Endothelial cell of umbilical vein (primary cell): ENCODE results near the gene RPS17. TPM values are rescaled to one million over a fixed set of nuclear protein-coding genes. Genes with fewer than 3 reads are reported as not detected.

ENCODE experiments used
- BruUV-seq: library from RNA; stranded (reverse); fragments of 400-500 nt; replicated peaks from 2 replicates; lab custom pipeline; 2021; lab: Mats Ljungman, UMichigan
- CTCF ChIA-PET: fragments of 300-600, 350-600 bp; sonication (Branson Sonifier 250); formaldehyde crosslinking; loops from one replicate; lab custom pipeline; 2021; ENCODE audit warnings: antibody characterized with exemption, inconsistent platforms; lab: Charles Lee
- POLR2A ChIA-PET: fragments of 300-600, 350-600 bp; sonication (Branson Sonifier 250); formaldehyde crosslinking; loops from one replicate; lab custom pipeline; 2021; ENCODE audit warnings: antibody characterized with exemption, inconsistent platforms; lab: Charles Lee
- DNase-seq: peaks from one replicate; pipeline ENCODE4 v3.0.0-alpha.2; 2011; ENCODE audit warnings: low read depth, low spot score
- FAIRE-seq: peaks from 2 replicates; lab custom pipeline; 2011; peaks lifted over from hg19 to GRCh38; lab: Jason Lieb, UNC
- H2AFZ ChIP-seq: 2 replicates; pipeline ENCODE4 v1.6.0; 2012; ENCODE audit warnings: low read depth, low read length, control low read depth, inconsistent platforms
- H3K27ac ChIP-seq: 2 replicates; pipeline ENCODE4 v1.5.1; 2011; ENCODE audit warnings: low read depth, mild to moderate bottlenecking, control low read depth, low read length, moderate library complexity; ENCODE audit not compliant: insufficient read depth
- H3K27me3 ChIP-seq, 2 experiments: 2 replicates each; pipeline versions ENCODE4 v1.6.0 to v1.6.1; 2011; ENCODE audit warnings: low read length in 2 of 2, mixed read lengths in 1 of 2; ENCODE audit not compliant: control insufficient read depth in 2 of 2, insufficient read depth in 2 of 2
- H3K36me3 ChIP-seq, 2 experiments: 2 replicates in 1 of 2; 3 replicates in 1 of 2; pipeline ENCODE4 v1.5.1; 2011; ENCODE audit warnings: low read length in 2 of 2, mild to moderate bottlenecking in 1 of 2, moderate library complexity in 1 of 2; ENCODE audit not compliant: control insufficient read depth in 2 of 2, insufficient read depth in 2 of 2; ENCODE audit errors: extremely low read depth in 1 of 2
- H3K4me1 ChIP-seq: 3 replicates; pipeline ENCODE4 v1.5.1; 2011; ENCODE audit warnings: mild to moderate bottlenecking, low read length; ENCODE audit not compliant: control insufficient read depth, insufficient read depth; ENCODE audit errors: extremely low read depth
- H3K4me2 ChIP-seq: 2 replicates; pipeline ENCODE4 v1.6.1; 2011; ENCODE audit warnings: low read length, control low read depth, mixed read lengths; ENCODE audit not compliant: insufficient read depth
- H3K4me3 ChIP-seq, 3 experiments: fragments of 200-600 bp in 1 of 3; sonication (generic), shearing (Covaris generic) in 1 of 3; replicated peaks in 1 of 3; 2 replicates each; pipeline ENCODE4 v1.5.1; 2011 to 2016; ENCODE audit warnings: control low read depth in 3 of 3, low read length in 3 of 3, mild to moderate bottlenecking in 2 of 3, inconsistent platforms in 1 of 3, low read depth in 1 of 3, moderate library complexity in 1 of 3; ENCODE audit not compliant: insufficient read depth in 1 of 3
- H3K79me2 ChIP-seq: 2 replicates; pipeline ENCODE4 v1.6.0; 2012; ENCODE audit warnings: low read length, inconsistent platforms; ENCODE audit not compliant: control insufficient read depth, insufficient read depth
- H3K9ac ChIP-seq: replicated peaks from 2 replicates; pipeline ENCODE3; 2011; ENCODE audit warnings: low read length, control low read depth; ENCODE audit not compliant: insufficient read depth; ENCODE audit errors: extremely low read depth
- H3K9me1 ChIP-seq: replicated peaks from 3 replicates; pipeline ENCODE4 v1.6.0; 2011; ENCODE audit warnings: mild to moderate bottlenecking, low read length; ENCODE audit not compliant: control insufficient read depth, insufficient read depth; ENCODE audit errors: extremely low read depth
- H3K9me3 ChIP-seq: replicated peaks from 2 replicates; pipeline ENCODE4 v1.5.1; 2012; ENCODE audit warnings: low read length, inconsistent platforms; ENCODE audit not compliant: control insufficient read depth, insufficient read depth
- H4K20me1 ChIP-seq: replicated peaks from 2 replicates; pipeline ENCODE3; 2011; ENCODE audit warnings: mild to moderate bottlenecking, low read length; ENCODE audit not compliant: control insufficient read depth, insufficient read depth; ENCODE audit errors: extremely low read depth
- FOS ChIP-seq: IDR thresholded peaks from 2 replicates; pipeline ENCODE4 v1.6.1; 2011; ENCODE audit warnings: mild to moderate bottlenecking, low read length, moderate library complexity, borderline replicate concordance; ENCODE audit not compliant: insufficient read depth
- MYC ChIP-seq: IDR thresholded peaks from one replicate; pipeline ENCODE4 v1.6.1; 2011; ENCODE audit warnings: mild to moderate bottlenecking, low read depth, low read length
- POLR2A ChIP-seq: IDR thresholded peaks from 2 replicates; pipeline ENCODE4 v1.6.1; 2012; ENCODE audit warnings: low read depth, mild to moderate bottlenecking, control low read depth, low read length
- POLR2AphosphoS5 ChIP-seq: IDR thresholded peaks from 2 replicates; pipeline ENCODE4 v1.6.1; 2012; ENCODE audit warnings: low read depth, mild to moderate bottlenecking, control low read depth, low read length, moderate library complexity; ENCODE audit not compliant: insufficient read depth
- dilution Hi-C: fragments of 300-500 bp; cut with MboI; formaldehyde crosslinking; loops from one replicate; pipeline ENCODE4 v1.15.0; 2019; ENCODE audit warnings: low sequenced_read_pairs; ENCODE audit not compliant: extremely low pct_ligation_motif_present
- intact Hi-C: fragments of 100-400 bp; cut with micrococcal nuclease; formaldehyde crosslinking; loops from one replicate; pipeline ENCODE4 v1.10.0; 2022
- polyA plus RNA-seq, 4 experiments: library from polyadenylated mRNA; depleted of rRNA in 3 of 4; stranded (reverse) in 3 of 4; unstranded in 1 of 4; fragments of >200 nt; gene quantifications; 2 replicates each; pipeline versions ENCODE4 v1.2.1 to v1.2.3, GENCODE V29; 2011 to 2012; ENCODE audit warnings: missing spikeins in 1 of 4
- total RNA-seq: library from RNA; stranded (reverse); gene quantifications from 2 replicates; pipeline ENCODE4 v1.2.3, GENCODE V29; 2021
- TF ChIP-seq, protein P1 (sequence below): IDR thresholded peaks from 2 replicates; pipeline ENCODE4 v1.6.1; 2011; ENCODE audit not compliant: insufficient read depth, insufficient read length
- TF ChIP-seq, protein P2 (sequence below), 2 donors: IDR thresholded peaks; 1 replicate in 1 of 2; 2 replicates in 1 of 2; pipeline ENCODE4 v1.5.1; 2011; ENCODE audit warnings: low read length in 2 of 2, mild to moderate bottlenecking in 2 of 2, moderate library complexity in 2 of 2, control low read depth in 1 of 2, inconsistent platforms in 1 of 2, low read depth in 1 of 2; ENCODE audit not compliant: insufficient read depth in 1 of 2; ENCODE audit errors: extremely low read depth in 1 of 2

Gene RPS17
- total and polyA plus RNA-seq, 2 donors (not counting 3 experiments of a cell fraction or from before 2014, with no cell fraction given): 1,690 to 4,382 TPM

DNA sequence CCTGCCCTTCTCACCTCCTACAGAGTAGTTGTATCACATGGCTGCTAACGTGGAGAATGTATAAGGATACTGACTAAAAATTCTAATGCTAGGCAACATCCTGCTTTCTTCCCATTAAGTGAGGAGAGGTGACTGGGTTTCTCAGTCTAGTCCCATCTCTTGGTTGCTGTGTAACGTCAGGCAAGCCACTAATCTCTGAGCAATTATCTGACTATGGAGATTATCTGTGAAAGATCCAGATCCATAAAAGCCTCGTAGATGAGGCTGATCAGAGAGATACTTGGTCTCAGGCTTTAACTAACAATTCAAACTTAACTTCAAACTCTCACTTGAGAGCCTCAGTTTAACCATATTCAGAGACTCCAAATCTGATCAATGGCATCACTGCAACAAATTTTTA lies 4.7 kb upstream of the RPS17 start:
- Histone ChIP-seq H4K20me1 (no peaks in the 10 kb centered on the region), H3K36me3 (no peaks in the 10 kb centered on the region), H3K9me1 (no peaks in the 10 kb centered on the region), H3K27ac (no peak overlapping the region), H3K4me2 (no peak overlapping the region), H3K9ac (no peak overlapping the region), H3K4me3 (no peak overlapping the region), H3K79me2 (peaks cover 2% of the 10 kb centered on the region), H3K4me1 (peaks cover 5% of the 10 kb centered on the region), H3K9me3 (no peaks in the 10 kb centered on the region), H2AFZ (no peak overlapping the region), H3K27me3 (peaks cover 5 to 15% of the 10 kb centered on the region in 2 experiments)
- TF ChIP-seq POLR2A (no peak), FOS (no peak), POLR2AphosphoS5 (no peak), MYC (no peak)
- TF ChIP-seq, protein P1, sequence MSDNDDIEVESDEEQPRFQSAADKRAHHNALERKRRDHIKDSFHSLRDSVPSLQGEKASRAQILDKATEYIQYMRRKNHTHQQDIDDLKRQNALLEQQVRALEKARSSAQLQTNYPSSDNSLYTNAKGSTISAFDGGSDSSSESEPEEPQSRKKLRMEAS: no peak
- TF ChIP-seq, protein P2, sequence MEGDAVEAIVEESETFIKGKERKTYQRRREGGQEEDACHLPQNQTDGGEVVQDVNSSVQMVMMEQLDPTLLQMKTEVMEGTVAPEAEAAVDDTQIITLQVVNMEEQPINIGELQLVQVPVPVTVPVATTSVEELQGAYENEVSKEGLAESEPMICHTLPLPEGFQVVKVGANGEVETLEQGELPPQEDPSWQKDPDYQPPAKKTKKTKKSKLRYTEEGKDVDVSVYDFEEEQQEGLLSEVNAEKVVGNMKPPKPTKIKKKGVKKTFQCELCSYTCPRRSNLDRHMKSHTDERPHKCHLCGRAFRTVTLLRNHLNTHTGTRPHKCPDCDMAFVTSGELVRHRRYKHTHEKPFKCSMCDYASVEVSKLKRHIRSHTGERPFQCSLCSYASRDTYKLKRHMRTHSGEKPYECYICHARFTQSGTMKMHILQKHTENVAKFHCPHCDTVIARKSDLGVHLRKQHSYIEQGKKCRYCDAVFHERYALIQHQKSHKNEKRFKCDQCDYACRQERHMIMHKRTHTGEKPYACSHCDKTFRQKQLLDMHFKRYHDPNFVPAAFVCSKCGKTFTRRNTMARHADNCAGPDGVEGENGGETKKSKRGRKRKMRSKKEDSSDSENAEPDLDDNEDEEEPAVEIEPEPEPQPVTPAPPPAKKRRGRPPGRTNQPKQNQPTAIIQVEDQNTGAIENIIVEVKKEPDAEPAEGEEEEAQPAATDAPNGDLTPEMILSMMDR (IDR thresholded peaks at IDR 0.05; ENCODE audit: extremely low read depth in 1 of 2, insufficient read depth in 1 of 2, low read depth in 1 of 2, low read length in 2 of 2): no peak
- DNase-seq (no peak), FAIRE-seq (no peak)
- dilution Hi-C loops (no loop called here), intact Hi-C loops (no loop called here)
- CTCF ChIA-PET: no interaction called here
- no TSS peak for BruUV-seq
- POLR2A ChIA-PET: no interaction called here
